Effector memory CD8-positive, alpha-beta T cell (primary cell): ENCODE measurements around the gene ADAMTS17.

ENCODE experiments used
- ATAC-seq: fragments of 150-1000 bp; cut with Tn5 transposase; replicated peaks from 2 replicates; pipeline ENCODE4 v1.10.0; 2021; ENCODE audit warnings: mild to moderate bottlenecking, moderate library complexity
- DNase-seq, 3 experiments: peaks; one replicate each; pipeline ENCODE4 v3.0.0; 2021
- H3K27ac Mint-ChIP-seq, 2 donors: one replicate each; pipeline ENCODE4 v1.8.0; 2022; ENCODE audit warnings: mild to moderate bottlenecking in 2 of 2, mixed read lengths in 2 of 2, moderate library complexity in 2 of 2
- H3K27me3 Mint-ChIP-seq, 2 donors: one replicate each; pipeline ENCODE4 v1.8.0; 2022; ENCODE audit warnings: mixed read lengths in 2 of 2
- H3K36me3 Mint-ChIP-seq: one replicate; pipeline ENCODE4 v1.8.0; 2022; ENCODE audit warnings: mild to moderate bottlenecking, moderate library complexity, mixed read lengths; ENCODE audit not compliant: insufficient read depth
- H3K4me1 Mint-ChIP-seq, 2 donors: one replicate each; pipeline ENCODE4 v1.8.0; 2022; ENCODE audit warnings: low read depth in 2 of 2, mixed read lengths in 2 of 2
- H3K4me3 Mint-ChIP-seq, 2 donors: one replicate each; pipeline ENCODE4 v1.8.0; 2022; ENCODE audit warnings: mild to moderate bottlenecking in 2 of 2, mixed read lengths in 2 of 2, moderate library complexity in 2 of 2
- H3K9me3 Mint-ChIP-seq, 2 donors: one replicate each; pipeline ENCODE4 v1.8.0; 2022; ENCODE audit warnings: mixed read lengths in 2 of 2

Gene ADAMTS17

GRCh38 chr15:100236981-100237720 lies 104.6 kb downstream of the ADAMTS17 start:
- ATAC-seq: no peak
- H3K4me1 Mint-ChIP-seq: peaks cover 0 to 3% of the 10 kb centered on the region in 2 donors
- H3K36me3 Mint-ChIP-seq: peaks cover 12% of the 10 kb centered on the region
- no peak overlapping the region for H3K4me3 Mint-ChIP-seq
- no peaks in the 10 kb centered on the region for H3K9me3 Mint-ChIP-seq
- H3K27ac Mint-ChIP-seq: peak overlapping the region in 1 of 2 donors; percentile 66
- DNase-seq: no peak
- H3K27me3 Mint-ChIP-seq: peaks cover 0 to 10% of the 10 kb centered on the region in 2 donors

GRCh38 chr15:100235030-100235617 lies 106.7 kb downstream of the ADAMTS17 start:
- DNase-seq (no peak), ATAC-seq (no peak)
- peaks cover 0 to 10% of the 10 kb centered on the region in 2 donors for H3K27me3 Mint-ChIP-seq
- H3K4me3 Mint-ChIP-seq: no peak overlapping the region
- H3K27ac Mint-ChIP-seq: no peak overlapping the region
- H3K9me3 Mint-ChIP-seq: no peaks in the 10 kb centered on the region
- peaks cover 3 to 4% of the 10 kb centered on the region in 2 donors for H3K4me1 Mint-ChIP-seq
- H3K36me3 Mint-ChIP-seq: peaks cover 12% of the 10 kb centered on the region

- H3K4me3 Mint-ChIP-seq: no peak overlapping the region
- DNase-seq (no peak), ATAC-seq (no peak)
- H3K27ac Mint-ChIP-seq: no peak overlapping the region
- H3K9me3 Mint-ChIP-seq: no peaks in the 10 kb centered on the region
- peaks cover 0 to 10% of the 10 kb centered on the region in 2 donors for H3K27me3 Mint-ChIP-seq
- H3K4me1 Mint-ChIP-seq: peaks cover 11% of the 10 kb centered on the region in 2 donors
- H3K36me3 Mint-ChIP-seq: peaks cover 12% of the 10 kb centered on the region
These were observed 107.4 kb downstream of the ADAMTS17 start for GRCh38 chr15:100234158-100235029.

GRCh38 chr15:100230784-100231183 lies 111.0 kb downstream of the ADAMTS17 start:
- H3K27ac Mint-ChIP-seq: no peak overlapping the region

GRCh38 chr15:100229181-100230163 lies 112.3 kb downstream of the ADAMTS17 start:
- Mint-ChIP-seq H3K9me3 (no peaks in the 10 kb centered on the region), H3K4me3 (peak overlapping the region; percentile 49 to 68), H3K4me1 (peaks cover 14 to 16% of the 10 kb centered on the region in 2 donors), H3K27ac (peak overlapping the region in 1 of 2 donors; percentile 82), H3K27me3 (peaks cover 0 to 2% of the 10 kb centered on the region in 2 donors), H3K36me3 (peaks cover 6% of the 10 kb centered on the region)
- DNase-seq (peak in 2 of 3 experiments; percentile 35 to 53), ATAC-seq (peak; percentile 87)

More at GRCh38 chr15:100230784-100231183, 111.0 kb downstream of the ADAMTS17 start:
- Mint-ChIP-seq H3K36me3 (peaks cover 6% of the 10 kb centered on the region), H3K9me3 (no peaks in the 10 kb centered on the region), H3K27me3 (peaks cover 0 to 10% of the 10 kb centered on the region in 2 donors), H3K4me1 (peaks cover 14 to 16% of the 10 kb centered on the region in 2 donors), H3K4me3 (no peak overlapping the region)
- no peak for DNase-seq
- no peak for ATAC-seq

GRCh38 chr15:100227781-100228180 lies 114.0 kb downstream of the ADAMTS17 start:
- Mint-ChIP-seq H3K36me3 (no peaks in the 10 kb centered on the region), H3K9me3 (no peaks in the 10 kb centered on the region), H3K4me1 (peaks cover 14 to 20% of the 10 kb centered on the region in 2 donors), H3K4me3 (no peak overlapping the region), H3K27ac (no peak overlapping the region), H3K27me3 (no peaks in the 10 kb centered on the region)
- no peak for ATAC-seq
- no peak for DNase-seq

- Mint-ChIP-seq H3K9me3 (no peaks in the 10 kb centered on the region), H3K4me1 (peaks cover 14 to 20% of the 10 kb centered on the region in 2 donors), H3K36me3 (no peaks in the 10 kb centered on the region), H3K27ac (no peak overlapping the region), H3K4me3 (no peak overlapping the region), H3K27me3 (no peaks in the 10 kb centered on the region)
- DNase-seq (no peak), ATAC-seq (no peak)
These were observed 115.7 kb downstream of the ADAMTS17 start for GRCh38 chr15:100226107-100226506.

GRCh38 chr15:100224206-100225185 lies 117.3 kb downstream of the ADAMTS17 start:
- Mint-ChIP-seq H3K27ac (peak overlapping the region; percentile 41 to 45), H3K27me3 (no peaks in the 10 kb centered on the region), H3K36me3 (no peaks in the 10 kb centered on the region), H3K4me3 (no peak overlapping the region), H3K4me1 (peaks cover 5 to 10% of the 10 kb centered on the region in 2 donors), H3K9me3 (no peaks in the 10 kb centered on the region)
- ATAC-seq: no peak
- no peak for DNase-seq

GRCh38 chr15:100222349-100222715 lies 119.4 kb downstream of the ADAMTS17 start:
- Mint-ChIP-seq H3K27ac (no peak overlapping the region), H3K36me3 (no peaks in the 10 kb centered on the region), H3K4me1 (peaks cover 0 to 5% of the 10 kb centered on the region in 2 donors), H3K4me3 (no peak overlapping the region), H3K27me3 (no peaks in the 10 kb centered on the region), H3K9me3 (no peaks in the 10 kb centered on the region)
- ATAC-seq (no peak), DNase-seq (no peak)

GRCh38 chr15:100221471-100222348 lies 120.1 kb downstream of the ADAMTS17 start:
- Mint-ChIP-seq H3K4me3 (no peak overlapping the region), H3K4me1 (peaks cover 0 to 5% of the 10 kb centered on the region in 2 donors)

More at GRCh38 chr15:100221471-100222348, 120.1 kb downstream of the ADAMTS17 start:
- DNase-seq: no peak
- no peaks in the 10 kb centered on the region for H3K27me3 Mint-ChIP-seq
- H3K27ac Mint-ChIP-seq: no peak overlapping the region
- H3K9me3 Mint-ChIP-seq: no peaks in the 10 kb centered on the region
- H3K36me3 Mint-ChIP-seq: no peaks in the 10 kb centered on the region
- no peak for ATAC-seq
